GM23248 (cell line): ENCODE data around the gene CRB3. TPM values are rescaled to one million over a fixed set of nuclear protein-coding genes. Genes with fewer than 3 reads are reported as not detected.

ENCODE experiments used
- DNase-seq: peaks from one replicate; pipeline ENCODE4 v3.0.0-alpha.2; 2015
- H2AFZ ChIP-seq: fragments of 200-600 bp; sonication (generic); 2 replicates; pipeline ENCODE4 v1.6.1; 2016; ENCODE audit warnings: antibody characterized with exemption
- H3F3A ChIP-seq: fragments of 200-600 bp; sonication (generic); 2 replicates; pipeline ENCODE4 v1.6.1; 2016; ENCODE audit warnings: mild to moderate bottlenecking, antibody characterized with exemption, mixed run types; ENCODE audit not compliant: insufficient read depth
- H3K27ac ChIP-seq: fragments of 200-600 bp; sonication (generic); 2 replicates; pipeline ENCODE4 v1.5.1; 2016; ENCODE audit warnings: mild to moderate bottlenecking
- H3K27me3 ChIP-seq: fragments of 200-600 bp; sonication (generic); replicated peaks from 2 replicates; pipeline ENCODE4 v1.6.1; 2016; ENCODE audit warnings: mild to moderate bottlenecking; ENCODE audit not compliant: insufficient read depth
- H3K36me3 ChIP-seq: fragments of 200-600 bp; sonication (generic); 2 replicates; pipeline ENCODE4 v1.6.1; 2016; ENCODE audit warnings: low read depth, mild to moderate bottlenecking
- H3K4me1 ChIP-seq: fragments of 200-600 bp; sonication (generic); 2 replicates; pipeline ENCODE4 v1.6.1; 2016; ENCODE audit warnings: mild to moderate bottlenecking; ENCODE audit not compliant: insufficient read depth
- H3K4me2 ChIP-seq: fragments of 200-600 bp; sonication (generic); one replicate; pipeline ENCODE4 v1.6.1; 2016; ENCODE audit warnings: mild to moderate bottlenecking; ENCODE audit not compliant: unreplicated experiment
- H3K4me3 ChIP-seq: fragments of 200-600 bp; sonication (generic); 2 replicates; pipeline ENCODE4 v1.5.1; 2016; ENCODE audit warnings: mild to moderate bottlenecking
- H3K79me2 ChIP-seq: fragments of 200-600 bp; sonication (generic); 2 replicates; pipeline ENCODE4 v1.6.1; 2016; ENCODE audit warnings: mild to moderate bottlenecking; ENCODE audit not compliant: insufficient read depth
- H3K9ac ChIP-seq: fragments of 200-600 bp; sonication (generic); 2 replicates; pipeline ENCODE4 v1.6.1; 2016; ENCODE audit warnings: mild to moderate bottlenecking
- H3K9me2 ChIP-seq: fragments of 200-600 bp; sonication (generic); 2 replicates; pipeline ENCODE4 v1.6.1; 2016; ENCODE audit warnings: mixed run types, mild to moderate bottlenecking, moderate library complexity; ENCODE audit not compliant: insufficient read depth
- H3K9me3 ChIP-seq: fragments of 200-600 bp; sonication (generic); one replicate; pipeline ENCODE4 v1.6.1; 2017; ENCODE audit warnings: low read depth
- H4K20me1 ChIP-seq: fragments of 200-600 bp; sonication (generic); 2 replicates; pipeline ENCODE4 v1.6.0; 2016; ENCODE audit not compliant: insufficient read depth
- EZH2 ChIP-seq: fragments of 200-600 bp; sonication (generic); IDR thresholded peaks from 2 replicates; pipeline ENCODE4 v1.6.1; 2018; ENCODE audit warnings: antibody characterized with exemption, mild to moderate bottlenecking; ENCODE audit not compliant: insufficient read depth, poor library complexity, severe bottlenecking
- EZH2phosphoT487 ChIP-seq: fragments of 200-600 bp; sonication (generic); IDR thresholded peaks from 2 replicates; pipeline ENCODE4 v1.6.1; 2018; ENCODE audit warnings: antibody characterized with exemption, moderate library complexity, mild to moderate bottlenecking, low read depth; ENCODE audit not compliant: insufficient read depth
- WGBS, 2 experiments: methylation state at CpG; one replicate each; pipeline ENCODE4 v1.1.6; 2015 to 2017; ENCODE audit warnings: low lambda C conversion rate in 2 of 2, low coverage in 1 of 2; ENCODE audit errors: missing lambda C conversion rate in 2 of 2; 5-methylcytosine and 5-hydroxymethylcytosine counted together
- in situ Hi-C: fragments of 300-500 bp; cut with MboI; formaldehyde crosslinking; loops from 2 replicates; pipeline ENCODE4 v1.15.0; 2020
- polyA plus RNA-seq: library from polyadenylated mRNA; unstranded; fragments of >200 nt; fragmentation: Nextera tagmentation; extraction: Ambion mirVana; gene quantifications from 2 replicates; pipeline ENCODE4 v1.2.1, GENCODE V29; 2016
- total RNA-seq: library from RNA; depleted of rRNA; stranded (reverse); fragments of >200 nt; shearing (Covaris generic); gene quantifications from 2 replicates; pipeline ENCODE4 v1.2.3, GENCODE V29; 2014

CRB3 gene
- total and polyA plus RNA-seq, 2 experiments from 2014 or later, result not detected

DNA sequence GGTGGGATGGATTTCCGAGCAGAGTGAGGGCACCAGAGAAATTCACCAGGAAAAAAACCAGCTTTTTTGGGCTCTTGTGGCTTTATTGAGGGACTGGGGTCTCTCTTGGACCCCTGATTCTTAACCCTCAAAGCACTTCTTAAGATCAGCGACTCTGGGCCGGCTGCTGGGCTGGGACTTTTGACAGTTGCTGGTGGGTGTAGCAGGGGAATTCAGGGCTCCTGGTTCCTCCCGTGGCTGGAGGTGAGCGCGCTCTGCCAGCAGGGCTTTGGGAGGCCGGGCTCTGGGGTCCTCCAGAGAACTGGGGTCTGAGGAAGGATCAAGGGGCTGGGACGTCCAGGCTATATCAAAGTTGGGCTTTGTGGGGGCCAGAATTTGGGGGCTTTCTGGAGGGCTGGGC is 3.3 kb downstream of the CRB3 start:
- Histone ChIP-seq H3K27me3 (peaks cover 18% of the 10 kb centered on the region), H2AFZ (no peak overlapping the region), H3K36me3 (no peaks in the 10 kb centered on the region), H3K4me1 (no peaks in the 10 kb centered on the region), H3F3A (no peaks in the 10 kb centered on the region), H3K79me2 (no peaks in the 10 kb centered on the region), H3K9me2 (no peaks in the 10 kb centered on the region), H3K27ac (no peak overlapping the region), H3K9me3 (no peaks in the 10 kb centered on the region), H3K4me2 (no peak overlapping the region), H3K4me3 (no peak overlapping the region), H4K20me1 (no peaks in the 10 kb centered on the region), H3K9ac (no peak overlapping the region)
- TF ChIP-seq EZH2 (no peak), EZH2phosphoT487 (no peak)
- WGBS, 2 experiments, result 34 to 41% methylated on average over 8 of the region's 8 CpGs
- in situ Hi-C loops, result no loop called here
- DNase-seq, result no peak

DNA sequence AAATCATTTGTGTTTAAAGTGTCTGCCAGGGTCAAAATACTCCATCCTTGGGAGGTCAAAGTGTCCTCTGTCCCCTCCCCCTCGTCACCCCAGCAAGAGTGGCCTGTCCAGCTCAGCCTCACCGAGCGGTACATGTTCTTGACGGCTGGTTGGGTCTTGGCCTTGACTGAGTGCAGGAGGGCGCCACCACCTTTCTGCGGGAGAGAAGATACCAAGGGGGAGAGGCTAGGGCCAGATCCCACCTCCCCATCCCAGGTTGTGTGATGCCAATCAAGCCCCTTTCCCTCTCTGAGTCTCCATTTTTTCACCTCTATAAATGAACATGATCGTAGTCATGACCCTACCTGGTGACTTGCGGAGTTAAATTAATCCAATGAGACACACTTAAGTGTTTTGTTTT is 6.1 kb downstream of the CRB3 start:
- H3K79me2 ChIP-seq, result no peaks in the 10 kb centered on the region
- no peaks in the 10 kb centered on the region for H3K9me3 ChIP-seq
- no peaks in the 10 kb centered on the region for H3K4me1 ChIP-seq
- H3K27me3 ChIP-seq, result peaks cover 22% of the 10 kb centered on the region
- TF ChIP-seq EZH2phosphoT487, result no peak
- TF ChIP-seq EZH2, result no peak
- no peaks in the 10 kb centered on the region for H3F3A ChIP-seq
- H3K4me3 ChIP-seq, result no peak overlapping the region
- H3K27ac ChIP-seq, result no peak overlapping the region
- no peak overlapping the region for H2AFZ ChIP-seq
- no peak overlapping the region for H3K9ac ChIP-seq
- H4K20me1 ChIP-seq, result no peaks in the 10 kb centered on the region
- 71 to 74% methylated on average over 8 of the region's 8 CpGs for WGBS, 2 experiments
- no peaks in the 10 kb centered on the region for H3K9me2 ChIP-seq
- in situ Hi-C loops, result no loop called here
- H3K4me2 ChIP-seq, result no peak overlapping the region
- H3K36me3 ChIP-seq, result no peaks in the 10 kb centered on the region
- DNase-seq, result no peak

DNA sequence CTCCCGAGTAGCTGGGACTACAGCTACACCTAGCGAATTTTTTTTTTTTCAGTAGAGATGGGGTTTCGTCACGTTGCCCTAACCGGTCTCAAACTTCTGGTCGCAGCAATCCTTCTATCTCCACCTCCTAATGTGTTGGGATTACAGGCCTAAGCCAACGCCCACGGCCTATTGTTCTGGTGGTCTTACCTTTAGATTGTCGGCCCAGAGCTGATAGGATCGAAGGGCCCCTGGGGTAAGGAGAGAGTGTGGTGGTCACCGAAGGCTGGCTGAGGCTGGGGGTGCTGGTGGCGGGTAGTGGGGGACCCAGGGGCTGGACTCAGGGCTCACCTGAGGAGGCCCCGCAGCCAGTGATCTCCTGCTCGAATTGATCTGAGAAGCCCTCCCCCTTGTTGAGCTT is 7.0 kb downstream of the CRB3 start:
- Histone ChIP-seq H3K9ac (no peak overlapping the region), H2AFZ (no peak overlapping the region), H3F3A (no peaks in the 10 kb centered on the region), H3K36me3 (no peaks in the 10 kb centered on the region), H3K9me2 (no peaks in the 10 kb centered on the region), H3K4me3 (no peak overlapping the region), H3K27ac (no peak overlapping the region), H4K20me1 (no peaks in the 10 kb centered on the region), H3K79me2 (no peaks in the 10 kb centered on the region), H3K4me2 (no peak overlapping the region), H3K9me3 (no peaks in the 10 kb centered on the region), H3K27me3 (peaks cover 23% of the 10 kb centered on the region), H3K4me1 (no peaks in the 10 kb centered on the region)
- TF ChIP-seq EZH2 (no peak), EZH2phosphoT487 (no peak)
- DNase-seq, result no peak
- in situ Hi-C loops, result no loop called here
- 57 to 64% methylated on average over 13 to 14 of the region's 14 CpGs for WGBS, 2 experiments

DNA sequence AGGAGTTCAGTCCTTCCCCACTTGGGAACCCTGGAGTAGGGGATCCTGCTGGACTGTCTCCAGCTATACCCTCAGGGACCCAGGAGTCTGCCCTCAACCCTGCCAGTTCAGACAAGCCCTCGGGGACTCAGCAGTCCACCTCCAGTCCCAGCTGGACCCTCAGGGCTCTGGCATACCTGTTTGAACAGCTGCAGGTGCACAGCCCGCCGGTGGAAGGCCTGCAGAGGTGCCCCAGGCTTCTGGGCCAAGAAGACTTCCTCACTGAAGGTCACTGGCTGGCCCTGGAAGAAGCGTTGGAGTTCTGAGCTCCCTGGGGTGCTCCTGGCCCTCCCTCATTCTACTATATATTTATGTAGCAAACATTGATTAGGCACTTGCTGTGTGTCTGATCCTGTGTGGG is 8.6 kb downstream of the CRB3 start:
- Histone ChIP-seq H3K9me2 (no peaks in the 10 kb centered on the region), H4K20me1 (no peaks in the 10 kb centered on the region), H3K4me3 (no peak overlapping the region), H3K79me2 (no peaks in the 10 kb centered on the region), H3K27me3 (peaks cover 18% of the 10 kb centered on the region), H3K27ac (no peak overlapping the region), H3K4me2 (no peak overlapping the region), H2AFZ (no peak overlapping the region), H3F3A (no peaks in the 10 kb centered on the region), H3K9me3 (no peaks in the 10 kb centered on the region), H3K36me3 (no peaks in the 10 kb centered on the region), H3K9ac (no peak overlapping the region), H3K4me1 (no peaks in the 10 kb centered on the region)
- 43 to 67% methylated on average over 4 of the region's 4 CpGs for WGBS, 2 experiments
- in situ Hi-C loops, result no loop called here
- DNase-seq, result no peak
- TF ChIP-seq EZH2phosphoT487, result no peak
- no peak for TF ChIP-seq EZH2

DNA sequence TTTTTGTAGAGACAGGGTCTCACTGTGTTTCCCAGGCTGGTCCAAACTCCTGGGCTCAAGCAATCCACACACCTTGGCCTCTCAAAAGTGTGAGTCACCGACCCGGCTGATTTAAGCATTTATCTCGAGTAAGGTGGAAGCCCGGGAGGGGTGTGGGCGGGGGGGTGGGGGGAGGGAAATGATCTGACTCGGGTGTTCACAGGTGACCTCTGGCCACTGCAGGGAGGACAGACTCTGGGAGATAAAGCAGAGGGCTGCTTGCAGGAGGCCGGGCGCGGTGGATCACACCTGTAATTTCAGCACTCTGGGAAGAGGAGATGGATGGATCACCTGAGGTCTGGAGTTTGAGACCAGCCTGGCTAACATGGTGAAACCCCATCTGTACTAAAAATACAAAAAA is 9.6 kb downstream of the CRB3 start:
- H3K4me2 ChIP-seq, result no peak overlapping the region
- 86 to 100% methylated on average over 2 to 9 of the region's 9 CpGs for WGBS, 2 experiments
- no peak overlapping the region for H3K9ac ChIP-seq
- TF ChIP-seq EZH2 (no peak), EZH2phosphoT487 (no peak)
- no peaks in the 10 kb centered on the region for H4K20me1 ChIP-seq
- DNase-seq, result no peak
- no peak overlapping the region for H3K27ac ChIP-seq
- H3K27me3 ChIP-seq, result 0 out of 2 replicates have a peak, but pooled peaks cover 12% of the 10 kb centered on the region
- H3K9me3 ChIP-seq, result no peaks in the 10 kb centered on the region
- H3K79me2 ChIP-seq, result no peaks in the 10 kb centered on the region
- no peak overlapping the region for H3K4me3 ChIP-seq
- in situ Hi-C loops, result no loop called here
- H3F3A ChIP-seq, result no peaks in the 10 kb centered on the region
- no peaks in the 10 kb centered on the region for H3K36me3 ChIP-seq
- H3K9me2 ChIP-seq, result no peaks in the 10 kb centered on the region
- H2AFZ ChIP-seq, result no peak overlapping the region
- no peaks in the 10 kb centered on the region for H3K4me1 ChIP-seq
